Breast epithelium (tissue), 3 donors: Measurements from ENCODE around the gene VWF.

Source experiments
- CTCF ChIP-seq, 3 donors: fragments of 450-650 bp; IDR thresholded peaks; one replicate each; pipeline ENCODE4 v1.5.1; 2016 to 2017; ENCODE audit warnings: antibody characterized with exemption in 3 of 3, mild to moderate bottlenecking in 3 of 3, moderate library complexity in 3 of 3
- POLR2A ChIP-seq: fragments of 450-650 bp; IDR thresholded peaks from one replicate; pipeline ENCODE4 v1.6.1; 2016; ENCODE audit warnings: antibody characterized with exemption, mild to moderate bottlenecking, moderate library complexity
- POLR2AphosphoS5 ChIP-seq, 3 donors: sonication (generic); formaldehyde crosslinking; IDR thresholded peaks; one replicate each; pipeline ENCODE4 v1.6.1; 2017; ENCODE audit warnings: antibody characterized with exemption in 3 of 3

- TF ChIP-seq CTCF (IDR thresholded peaks at IDR 0.05) (no peak), POLR2A (no peak), POLR2AphosphoS5 (IDR thresholded peaks at IDR 0.05) (no peak)
Measured at GRCh38 chr12:6067152-6067916, 57.1 kb downstream of the VWF start.
